ENCODE results near the gene SLC35F1. TPM values are rescaled to one million over a fixed set of nuclear protein-coding genes. Genes with fewer than 3 reads are reported as not detected.

Gene SLC35F1
- total and polyA plus RNA-seq, 5 donors from 2014 or later = not detected

DNA sequence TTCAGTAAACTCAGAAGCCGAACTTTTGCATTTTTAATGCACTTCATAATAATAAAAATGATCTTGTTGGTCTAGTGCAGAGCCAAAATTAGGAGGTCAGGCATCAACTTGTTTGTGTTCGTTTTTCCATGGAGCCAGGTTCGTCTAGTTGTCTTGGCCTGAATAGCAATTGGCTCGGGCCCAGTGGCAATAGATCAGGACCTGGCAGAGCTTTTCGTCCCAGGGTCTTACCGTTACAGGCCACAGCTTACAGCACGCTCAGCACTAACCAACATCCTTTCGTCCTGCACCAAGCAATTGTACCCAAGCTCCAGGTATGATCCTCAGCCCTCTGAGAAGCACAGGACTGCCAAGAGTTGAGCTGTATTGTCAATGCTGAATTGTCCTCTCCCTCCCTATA is 400.5 kb downstream of the SLC35F1 start:
- Mint-ChIP-seq H3K9me3 (peaks cover 0 to 1% (median 0%) of the 10 kb centered on the region in 7 donors), H3K4me1 (no peaks in the 10 kb centered on the region), H3K36me3 (no peaks in the 10 kb centered on the region), H3K4me3 (no peak overlapping the region), H3K27ac (no peak overlapping the region), H3K27me3 (peaks cover 6% of the 10 kb centered on the region)
- H3K9me3 ChIP-seq (ENCODE audit: control insufficient read depth in 2 of 2, low read length in 2 of 2) = no peaks in the 10 kb centered on the region
- no peaks in the 10 kb centered on the region for H3K4me1 ChIP-seq (ENCODE audit: control insufficient read depth, insufficient read depth, low read length, poor library complexity, severe bottlenecking)
- H3K4me3 ChIP-seq (ENCODE audit: low read depth, low read length) = no peak overlapping the region
- H3K36me3 ChIP-seq (ENCODE audit: control insufficient read depth, insufficient read depth, low read length) = no peaks in the 10 kb centered on the region
- H3K27ac ChIP-seq (ENCODE audit: insufficient read depth, low read length, poor library complexity, severe bottlenecking) = no peak overlapping the region
- DNase-seq = no peak
- H3K27me3 ChIP-seq (ENCODE audit: control insufficient read depth, insufficient read depth, low read length) = peaks cover 2% of the 10 kb centered on the region
- no peak for ATAC-seq (ENCODE audit: low read depth in 2 of 2)

DNA sequence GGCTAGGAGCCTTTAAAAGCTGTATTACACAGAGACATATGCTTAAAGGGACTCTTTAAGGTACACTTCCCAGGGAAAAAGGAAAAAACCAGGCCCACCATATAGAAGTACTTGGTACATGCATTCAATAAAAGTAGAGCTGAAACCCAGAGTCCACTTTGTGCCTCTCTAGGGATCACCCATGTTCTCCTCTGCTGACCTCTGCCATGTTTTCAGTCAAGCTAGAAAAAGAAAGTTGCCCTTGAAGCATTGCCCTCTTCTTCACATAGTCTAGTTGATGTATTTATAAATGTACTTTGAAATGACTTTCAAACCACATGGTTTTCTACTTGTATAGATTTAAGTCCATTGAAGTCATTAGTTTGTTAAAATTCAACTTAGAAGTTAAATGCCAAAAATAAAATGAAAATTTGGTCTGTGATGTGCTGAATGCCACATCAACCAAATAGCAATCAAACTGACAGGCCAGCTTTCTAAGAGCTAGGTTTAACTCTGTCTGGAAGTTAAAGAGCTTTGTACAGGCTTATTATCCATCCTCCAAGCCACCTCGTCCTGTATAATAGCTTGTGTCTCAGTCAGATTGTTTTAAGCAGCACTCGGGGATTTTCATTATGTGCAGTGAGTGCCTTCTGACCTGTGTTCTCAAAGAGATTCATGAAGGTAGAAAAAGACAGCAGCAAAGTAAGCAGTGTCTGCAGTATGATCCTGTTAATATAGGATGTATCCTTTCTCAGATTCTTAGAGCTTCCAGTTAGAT is 402.5 kb downstream of the SLC35F1 start:
- Mint-ChIP-seq H3K27me3 (peaks cover 4% of the 10 kb centered on the region), H3K9me3 (peaks cover 0 to 1% (median 0%) of the 10 kb centered on the region in 7 donors), H3K4me1 (no peaks in the 10 kb centered on the region), H3K4me3 (no peak overlapping the region), H3K27ac (no peak overlapping the region), H3K36me3 (no peaks in the 10 kb centered on the region)
- Histone ChIP-seq H3K4me3 (ENCODE audit: low read depth, low read length) (no peak overlapping the region), H3K36me3 (ENCODE audit: control insufficient read depth, insufficient read depth, low read length) (no peaks in the 10 kb centered on the region), H3K9me3 (ENCODE audit: control insufficient read depth in 2 of 2, low read length in 2 of 2) (no peaks in the 10 kb centered on the region), H3K27me3 (ENCODE audit: control insufficient read depth, insufficient read depth, low read length) (no peaks in the 10 kb centered on the region), H3K4me1 (ENCODE audit: control insufficient read depth, insufficient read depth, low read length, poor library complexity, severe bottlenecking) (no peaks in the 10 kb centered on the region), H3K27ac (ENCODE audit: insufficient read depth, low read length, poor library complexity, severe bottlenecking) (no peak overlapping the region)
- ATAC-seq (ENCODE audit: low read depth in 2 of 2) (no peak), DNase-seq (no peak)

DNA sequence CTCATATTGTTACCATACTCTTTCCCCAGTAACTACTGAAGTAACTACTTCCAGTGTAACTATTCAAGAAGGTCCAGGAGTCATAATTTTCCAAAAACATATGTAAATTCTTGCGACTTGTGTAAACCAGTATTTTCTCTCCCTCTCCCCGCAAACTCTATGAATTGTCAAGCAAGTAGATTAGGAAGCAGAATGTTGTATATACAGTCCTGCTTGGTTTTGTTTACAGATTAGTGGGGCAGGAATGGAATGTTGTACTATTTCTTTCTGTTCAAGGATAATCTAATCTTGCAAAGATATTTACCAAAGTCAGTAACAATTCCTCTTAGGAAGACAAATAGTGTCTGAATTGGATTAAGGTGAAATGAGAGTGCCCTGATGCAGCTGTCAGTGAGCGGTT is 406.1 kb downstream of the SLC35F1 start:
- Histone ChIP-seq H3K9me3 (ENCODE audit: control insufficient read depth in 2 of 2, low read length in 2 of 2) (no peaks in the 10 kb centered on the region), H3K4me1 (ENCODE audit: control insufficient read depth, insufficient read depth, low read length, poor library complexity, severe bottlenecking) (no peaks in the 10 kb centered on the region), H3K27me3 (ENCODE audit: control insufficient read depth, insufficient read depth, low read length) (no peaks in the 10 kb centered on the region), H3K4me3 (ENCODE audit: low read depth, low read length) (no peak overlapping the region), H3K36me3 (ENCODE audit: control insufficient read depth, insufficient read depth, low read length) (no peaks in the 10 kb centered on the region), H3K27ac (ENCODE audit: insufficient read depth, low read length, poor library complexity, severe bottlenecking) (no peak overlapping the region)
- H3K4me1 Mint-ChIP-seq = no peaks in the 10 kb centered on the region
- H3K27ac Mint-ChIP-seq = no peak overlapping the region
- H3K9me3 Mint-ChIP-seq = peaks cover 0 to 1% (median 0%) of the 10 kb centered on the region in 7 donors
- peaks cover 8% of the 10 kb centered on the region for H3K27me3 Mint-ChIP-seq
- no peak overlapping the region for H3K4me3 Mint-ChIP-seq
- ATAC-seq (ENCODE audit: low read depth in 2 of 2) (no peak), DNase-seq (no peak)
- H3K36me3 Mint-ChIP-seq = no peaks in the 10 kb centered on the region

DNA sequence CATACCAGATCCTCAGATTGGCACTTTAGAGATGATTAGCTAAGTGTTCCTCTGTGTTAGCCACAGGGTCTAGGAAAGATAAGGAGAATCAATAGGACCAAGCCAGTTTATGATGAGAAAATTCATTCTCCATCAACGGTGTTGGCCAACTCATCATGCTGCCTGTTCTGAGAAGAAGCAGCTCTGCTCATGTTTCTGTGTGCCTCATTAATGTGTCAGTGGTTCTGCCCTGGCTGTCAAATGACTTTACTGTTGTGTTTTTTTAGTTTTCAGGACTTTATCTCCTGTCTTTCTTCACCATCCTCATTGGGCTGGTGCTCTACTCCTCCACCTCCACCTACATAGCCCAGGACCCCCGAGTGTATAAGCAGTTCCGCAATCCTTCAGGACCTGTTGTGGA is 406.7 kb downstream of the SLC35F1 start:
- Mint-ChIP-seq H3K4me1 (no peaks in the 10 kb centered on the region), H3K27me3 (peaks cover 13% of the 10 kb centered on the region), H3K27ac (no peak overlapping the region), H3K36me3 (no peaks in the 10 kb centered on the region), H3K9me3 (peaks cover 0 to 1% (median 0%) of the 10 kb centered on the region in 7 donors), H3K4me3 (no peak overlapping the region)
- DNase-seq (no peak), ATAC-seq (ENCODE audit: low read depth in 2 of 2) (no peak)
- Histone ChIP-seq H3K27ac (ENCODE audit: insufficient read depth, low read length, poor library complexity, severe bottlenecking) (no peak overlapping the region), H3K36me3 (ENCODE audit: control insufficient read depth, insufficient read depth, low read length) (no peaks in the 10 kb centered on the region), H3K9me3 (ENCODE audit: control insufficient read depth in 2 of 2, low read length in 2 of 2) (no peaks in the 10 kb centered on the region), H3K27me3 (ENCODE audit: control insufficient read depth, insufficient read depth, low read length) (no peaks in the 10 kb centered on the region), H3K4me3 (ENCODE audit: low read depth, low read length) (no peak overlapping the region), H3K4me1 (ENCODE audit: control insufficient read depth, insufficient read depth, low read length, poor library complexity, severe bottlenecking) (no peaks in the 10 kb centered on the region)

DNA sequence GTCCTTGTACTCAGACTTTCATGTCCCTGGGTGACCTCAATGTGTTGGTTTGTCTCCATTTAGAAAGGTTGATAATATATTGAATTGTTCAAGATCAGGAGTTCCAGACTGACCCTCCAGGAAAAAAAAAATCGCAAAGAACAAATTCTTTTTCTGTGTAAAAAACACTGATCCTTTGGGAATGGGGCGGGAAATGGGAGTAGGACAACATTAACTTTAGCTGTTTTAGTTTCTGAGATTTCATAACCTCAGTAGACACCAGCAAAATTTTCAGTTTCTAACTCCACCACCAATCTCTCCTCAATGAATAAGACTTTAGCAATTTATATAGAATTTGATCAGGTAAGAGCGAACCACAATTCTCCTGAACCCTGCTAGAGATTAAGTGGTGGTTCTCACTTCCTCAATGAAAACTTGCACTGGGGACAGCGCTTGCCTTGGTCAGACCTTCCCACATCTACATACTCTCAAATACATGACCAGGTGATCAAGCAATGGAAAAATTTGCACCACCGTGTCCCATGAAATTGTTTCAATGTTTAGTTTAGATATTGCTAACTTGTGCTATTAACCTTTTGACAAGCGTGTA is 409.8 kb downstream of the SLC35F1 start:
- Histone ChIP-seq H3K27me3 (ENCODE audit: control insufficient read depth, insufficient read depth, low read length) (no peaks in the 10 kb centered on the region), H3K9me3 (ENCODE audit: control insufficient read depth in 2 of 2, low read length in 2 of 2) (no peaks in the 10 kb centered on the region), H3K4me1 (ENCODE audit: control insufficient read depth, insufficient read depth, low read length, poor library complexity, severe bottlenecking) (no peaks in the 10 kb centered on the region), H3K4me3 (ENCODE audit: low read depth, low read length) (no peak overlapping the region), H3K36me3 (ENCODE audit: control insufficient read depth, insufficient read depth, low read length) (no peaks in the 10 kb centered on the region), H3K27ac (ENCODE audit: insufficient read depth, low read length, poor library complexity, severe bottlenecking) (no peak overlapping the region)
- Mint-ChIP-seq H3K36me3 (no peaks in the 10 kb centered on the region), H3K27me3 (peaks cover 13% of the 10 kb centered on the region), H3K9me3 (no peaks in the 10 kb centered on the region), H3K27ac (no peak overlapping the region), H3K4me3 (no peak overlapping the region), H3K4me1 (peaks cover 0 to 6% (median 0%) of the 10 kb centered on the region in 4 donors)
- ATAC-seq (ENCODE audit: low read depth in 2 of 2) = no peak
- DNase-seq = no peak

DNA sequence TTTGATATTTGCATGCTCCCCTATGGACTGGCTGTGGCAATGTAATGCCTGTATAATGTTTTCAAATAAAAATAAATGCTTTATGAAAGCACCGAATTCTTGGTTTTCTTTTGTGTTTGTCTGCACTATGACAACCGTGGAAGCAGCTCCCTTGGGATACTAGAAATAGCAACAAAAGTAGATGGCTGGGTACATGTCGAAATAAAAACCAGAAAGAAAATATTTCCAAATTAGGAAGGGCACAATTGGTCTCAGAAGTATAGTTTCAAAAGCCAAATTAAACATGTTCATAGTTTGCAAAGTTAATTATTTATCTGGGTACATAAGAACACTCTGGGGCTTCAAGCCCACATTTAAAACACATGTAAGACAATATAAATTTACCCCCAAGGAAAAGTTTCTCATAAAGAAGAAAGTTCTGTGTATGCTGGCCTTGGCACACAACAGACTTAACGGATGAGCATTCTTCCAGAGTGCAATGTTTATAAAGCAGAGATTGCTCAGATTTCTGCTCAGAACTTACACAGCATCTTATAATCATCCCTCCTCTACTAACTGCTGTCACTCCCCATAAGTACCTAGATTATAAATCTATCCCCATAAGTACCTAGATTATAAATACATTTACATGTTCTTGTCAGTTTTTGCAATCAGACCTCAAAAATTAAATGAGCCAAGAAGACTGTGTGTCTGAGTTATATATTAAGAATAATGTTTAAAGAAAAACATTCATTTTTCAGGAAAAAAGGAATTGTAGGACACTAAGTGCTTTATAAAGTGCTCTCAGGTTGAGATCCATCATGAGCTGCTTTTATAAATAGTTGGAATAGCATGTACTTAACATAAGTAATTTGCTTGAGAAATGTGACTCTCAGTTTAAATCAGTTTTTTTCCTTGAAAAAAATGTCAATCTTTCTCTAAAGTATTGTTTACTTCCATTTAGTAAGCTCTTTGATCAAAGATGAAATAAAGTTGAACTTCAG is 410.8 kb downstream of the SLC35F1 start:
- H3K36me3 Mint-ChIP-seq = no peaks in the 10 kb centered on the region
- Histone ChIP-seq H3K9me3 (ENCODE audit: control insufficient read depth in 2 of 2, low read length in 2 of 2) (no peaks in the 10 kb centered on the region), H3K4me1 (ENCODE audit: control insufficient read depth, insufficient read depth, low read length, poor library complexity, severe bottlenecking) (no peaks in the 10 kb centered on the region), H3K27ac (ENCODE audit: insufficient read depth, low read length, poor library complexity, severe bottlenecking) (no peak overlapping the region), H3K27me3 (ENCODE audit: control insufficient read depth, insufficient read depth, low read length) (no peaks in the 10 kb centered on the region), H3K4me3 (ENCODE audit: low read depth, low read length) (no peak overlapping the region), H3K36me3 (ENCODE audit: control insufficient read depth, insufficient read depth, low read length) (no peaks in the 10 kb centered on the region)
- DNase-seq = no peak
- no peak overlapping the region for H3K4me3 Mint-ChIP-seq
- ATAC-seq (ENCODE audit: low read depth in 2 of 2) = no peak
- H3K27ac Mint-ChIP-seq = no peak overlapping the region
- no peaks in the 10 kb centered on the region for H3K9me3 Mint-ChIP-seq
- H3K27me3 Mint-ChIP-seq = peaks cover 10% of the 10 kb centered on the region
- peaks cover 0 to 6% (median 0%) of the 10 kb centered on the region in 4 donors for H3K4me1 Mint-ChIP-seq

DNA sequence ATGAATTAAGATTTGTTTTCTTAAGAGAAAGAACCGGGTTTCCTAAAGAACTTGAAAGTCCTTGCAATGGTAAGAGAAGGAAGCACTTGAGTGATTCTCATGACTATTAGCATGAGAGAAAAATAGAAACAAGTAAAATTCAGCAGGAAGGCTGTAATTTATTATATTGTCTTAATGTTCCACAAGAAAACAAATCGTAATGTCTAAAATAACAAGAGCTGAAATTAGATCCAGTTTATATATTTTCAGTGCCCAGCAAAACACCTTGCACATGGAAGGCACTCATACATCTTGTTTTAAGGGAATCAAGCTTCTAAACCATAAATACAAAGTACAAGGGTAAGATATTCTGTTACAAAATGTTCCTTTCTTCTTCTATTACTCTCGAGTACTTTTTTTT is 411.6 kb downstream of the SLC35F1 start:
- H3K36me3 ChIP-seq (ENCODE audit: control insufficient read depth, insufficient read depth, low read length) = no peaks in the 10 kb centered on the region
- no peaks in the 10 kb centered on the region for H3K27me3 ChIP-seq (ENCODE audit: control insufficient read depth, insufficient read depth, low read length)
- Mint-ChIP-seq H3K9me3 (no peaks in the 10 kb centered on the region), H3K4me3 (no peak overlapping the region), H3K27me3 (peaks cover 9% of the 10 kb centered on the region), H3K4me1 (peaks cover 0 to 6% (median 0%) of the 10 kb centered on the region in 4 donors), H3K36me3 (no peaks in the 10 kb centered on the region), H3K27ac (no peak overlapping the region)
- no peak overlapping the region for H3K27ac ChIP-seq (ENCODE audit: insufficient read depth, low read length, poor library complexity, severe bottlenecking)
- no peak for DNase-seq
- no peaks in the 10 kb centered on the region for H3K9me3 ChIP-seq (ENCODE audit: control insufficient read depth in 2 of 2, low read length in 2 of 2)
- H3K4me3 ChIP-seq (ENCODE audit: low read depth, low read length) = no peak overlapping the region
- ATAC-seq (ENCODE audit: low read depth in 2 of 2) = no peak
- H3K4me1 ChIP-seq (ENCODE audit: control insufficient read depth, insufficient read depth, low read length, poor library complexity, severe bottlenecking) = no peaks in the 10 kb centered on the region

Measured in CD4-positive, CD25-positive, alpha-beta regulatory T cell (primary cell).